ENCODE data around the gene MTMR3. TPM values are rescaled to one million over a fixed set of nuclear protein-coding genes. Genes with fewer than 3 reads are reported as not detected.
A peak's percentile ranks its signal among the peaks of the same experiment; 100 is the strongest.

MTMR3 gene
- total RNA-seq, 3 donors from 2014 or later: 57.0 to 90.0 (median 67.2) TPM

- TF ChIP-seq, protein P1, sequence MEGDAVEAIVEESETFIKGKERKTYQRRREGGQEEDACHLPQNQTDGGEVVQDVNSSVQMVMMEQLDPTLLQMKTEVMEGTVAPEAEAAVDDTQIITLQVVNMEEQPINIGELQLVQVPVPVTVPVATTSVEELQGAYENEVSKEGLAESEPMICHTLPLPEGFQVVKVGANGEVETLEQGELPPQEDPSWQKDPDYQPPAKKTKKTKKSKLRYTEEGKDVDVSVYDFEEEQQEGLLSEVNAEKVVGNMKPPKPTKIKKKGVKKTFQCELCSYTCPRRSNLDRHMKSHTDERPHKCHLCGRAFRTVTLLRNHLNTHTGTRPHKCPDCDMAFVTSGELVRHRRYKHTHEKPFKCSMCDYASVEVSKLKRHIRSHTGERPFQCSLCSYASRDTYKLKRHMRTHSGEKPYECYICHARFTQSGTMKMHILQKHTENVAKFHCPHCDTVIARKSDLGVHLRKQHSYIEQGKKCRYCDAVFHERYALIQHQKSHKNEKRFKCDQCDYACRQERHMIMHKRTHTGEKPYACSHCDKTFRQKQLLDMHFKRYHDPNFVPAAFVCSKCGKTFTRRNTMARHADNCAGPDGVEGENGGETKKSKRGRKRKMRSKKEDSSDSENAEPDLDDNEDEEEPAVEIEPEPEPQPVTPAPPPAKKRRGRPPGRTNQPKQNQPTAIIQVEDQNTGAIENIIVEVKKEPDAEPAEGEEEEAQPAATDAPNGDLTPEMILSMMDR (IDR thresholded peaks at IDR 0.05): no peak
- TF ChIP-seq POLR2A (IDR thresholded peaks at IDR 0.05) (no peak), POLR2AphosphoS5 (IDR thresholded peaks at IDR 0.05) (no peak)
- Histone ChIP-seq H3K4me1 (no peaks in the 10 kb centered on the region), H3K36me3 (peaks cover 5% of the 10 kb centered on the region), H3K27me3 (no peaks in the 10 kb centered on the region), H3K4me3 (no peak overlapping the region), H3K27ac (no peak overlapping the region), H3K9me3 (no peaks in the 10 kb centered on the region)
- DNase-seq (ENCODE audit: low spot score in 2 of 2): no peak
- intact Hi-C loops (cut with DNase I; ENCODE audit: low total_unique reads): no loop called here
Measured at GRCh38 chr22:30015229-30015797, 132.3 kb downstream of the MTMR3 start.

- no peaks in the 10 kb centered on the region for H3K4me1 ChIP-seq
- H3K4me3 ChIP-seq: no peak overlapping the region
- H3K27ac ChIP-seq: no peak overlapping the region
- intact Hi-C loops (cut with DNase I; ENCODE audit: low total_unique reads): no loop called here
- no peaks in the 10 kb centered on the region for H3K9me3 ChIP-seq
- H3K36me3 ChIP-seq: peaks cover 5% of the 10 kb centered on the region
- DNase-seq (ENCODE audit: low spot score in 2 of 2): no peak
- H3K27me3 ChIP-seq: no peaks in the 10 kb centered on the region
- TF ChIP-seq POLR2AphosphoS5 (IDR thresholded peaks at IDR 0.05): no peak
Measured at GRCh38 chr22:30015846-30016245, 132.9 kb downstream of the MTMR3 start.

GRCh38 chr22:30016596-30016995, 133.6 kb downstream of the MTMR3 start:
- H3K27me3 ChIP-seq: no peaks in the 10 kb centered on the region
- H3K4me3 ChIP-seq: no peak overlapping the region
- no peak for DNase-seq (ENCODE audit: low spot score in 2 of 2)
- no peaks in the 10 kb centered on the region for H3K4me1 ChIP-seq
- peaks cover 5% of the 10 kb centered on the region for H3K36me3 ChIP-seq
- no peak for TF ChIP-seq POLR2AphosphoS5 (IDR thresholded peaks at IDR 0.05)
- intact Hi-C loops (cut with DNase I; ENCODE audit: low total_unique reads): no loop called here
- no peak overlapping the region for H3K27ac ChIP-seq
- H3K9me3 ChIP-seq: no peaks in the 10 kb centered on the region

DNA sequence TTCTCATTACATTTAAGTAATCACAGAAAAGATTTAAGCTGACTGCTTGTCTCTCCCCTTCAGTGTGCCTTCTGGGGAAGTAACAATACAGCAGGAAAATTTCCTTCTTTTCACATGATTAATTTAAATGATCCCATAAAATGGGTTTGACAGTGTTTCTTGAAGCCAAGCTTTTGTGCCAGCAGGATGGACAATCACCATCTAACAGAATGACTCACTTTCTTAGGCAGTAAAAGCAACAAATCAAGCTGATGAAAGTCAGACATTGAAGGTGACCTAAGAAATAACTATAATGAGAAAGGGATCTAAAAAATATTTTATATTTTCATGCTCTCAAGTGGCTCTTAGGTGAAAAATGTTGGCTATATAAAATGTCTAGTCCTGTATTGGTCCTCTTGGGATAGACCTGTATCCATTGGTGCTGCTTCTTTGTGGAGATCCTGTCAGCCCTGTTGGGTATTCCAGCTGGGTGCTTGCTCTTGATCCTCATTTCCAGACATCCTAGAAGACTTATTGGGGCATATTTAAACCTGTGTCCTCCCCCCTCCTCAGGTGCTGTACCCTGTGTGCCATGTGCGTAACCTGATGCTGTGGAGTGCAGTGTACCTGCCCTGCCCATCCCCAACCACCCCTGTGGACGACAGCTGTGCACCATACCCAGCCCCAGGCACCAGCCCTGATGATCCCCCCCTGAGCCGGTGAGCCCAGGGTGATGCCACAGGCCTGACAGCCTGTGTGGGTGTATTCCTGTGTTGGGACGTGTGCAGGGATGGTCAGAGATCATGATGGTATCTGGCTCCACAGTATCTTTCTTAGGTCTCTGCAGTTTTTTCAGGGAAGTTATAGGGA, 134.6 kb downstream of the MTMR3 start:
- Histone ChIP-seq H3K9me3 (no peaks in the 10 kb centered on the region), H3K36me3 (peaks cover 5% of the 10 kb centered on the region), H3K27ac (no peak overlapping the region), H3K27me3 (no peaks in the 10 kb centered on the region), H3K4me3 (no peak overlapping the region), H3K4me1 (no peaks in the 10 kb centered on the region)
- TF ChIP-seq POLR2AphosphoS5 (IDR thresholded peaks at IDR 0.05): no peak
- TF ChIP-seq, protein P1 (IDR thresholded peaks at IDR 0.05): no peak
- TF ChIP-seq POLR2A (IDR thresholded peaks at IDR 0.05): no peak
- no peak for DNase-seq (ENCODE audit: low spot score in 2 of 2)
- intact Hi-C loops (cut with DNase I; ENCODE audit: low total_unique reads): no loop called here

GRCh38 chr22:30020511-30020910, 137.5 kb downstream of the MTMR3 start:
- peaks cover 5% of the 10 kb centered on the region for H3K36me3 ChIP-seq
- intact Hi-C loops (cut with DNase I; ENCODE audit: low total_unique reads): no loop called here
- H3K4me3 ChIP-seq: no peak overlapping the region
- no peaks in the 10 kb centered on the region for H3K27me3 ChIP-seq
- TF ChIP-seq POLR2A (IDR thresholded peaks at IDR 0.05) (no peak), POLR2AphosphoS5 (IDR thresholded peaks at IDR 0.05) (no peak)
- TF ChIP-seq, protein P1 (IDR thresholded peaks at IDR 0.05): no peak
- no peaks in the 10 kb centered on the region for H3K9me3 ChIP-seq
- H3K4me1 ChIP-seq: peaks cover 0 to 3% of the 10 kb centered on the region in 2 donors
- no peak overlapping the region for H3K27ac ChIP-seq
- DNase-seq (ENCODE audit: low spot score in 2 of 2): no peak

DNA sequence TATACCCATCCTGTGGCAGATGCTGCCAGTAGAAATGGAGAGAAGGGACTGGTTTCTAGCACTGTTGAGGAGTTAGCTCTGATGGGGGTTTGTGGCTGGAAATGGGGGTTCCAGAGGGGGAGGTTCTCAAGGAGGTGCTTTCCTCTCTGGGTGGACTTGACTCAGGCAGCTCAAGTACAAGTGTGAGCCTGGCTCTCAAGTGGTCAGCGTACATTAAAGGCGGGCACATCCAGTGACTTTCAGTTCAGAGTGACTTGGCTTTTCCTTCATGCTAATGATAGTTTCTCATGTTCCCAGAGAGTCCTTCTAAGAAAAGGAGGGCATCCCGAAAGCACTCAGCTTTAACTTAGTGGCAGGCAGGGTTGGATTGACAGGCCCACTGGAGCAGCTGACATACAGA, 138.4 kb downstream of the MTMR3 start:
- peaks cover 2 to 3% of the 10 kb centered on the region in 2 donors for H3K4me1 ChIP-seq
- no peak for TF ChIP-seq POLR2A (IDR thresholded peaks at IDR 0.05)
- TF ChIP-seq, protein P1 (IDR thresholded peaks at IDR 0.05): no peak
- H3K36me3 ChIP-seq: peaks cover 5% of the 10 kb centered on the region
- H3K27ac ChIP-seq: peak overlapping the region in 1 of 2 donors; percentile 12
- no peak overlapping the region for H3K4me3 ChIP-seq
- intact Hi-C loops (cut with DNase I; ENCODE audit: low total_unique reads): no loop called here
- no peaks in the 10 kb centered on the region for H3K9me3 ChIP-seq
- no peaks in the 10 kb centered on the region for H3K27me3 ChIP-seq
- DNase-seq (ENCODE audit: low spot score in 2 of 2): no peak

All from breast epithelium (tissue), 4 donors.